ENCODE data around the gene NAA30.

DNA sequence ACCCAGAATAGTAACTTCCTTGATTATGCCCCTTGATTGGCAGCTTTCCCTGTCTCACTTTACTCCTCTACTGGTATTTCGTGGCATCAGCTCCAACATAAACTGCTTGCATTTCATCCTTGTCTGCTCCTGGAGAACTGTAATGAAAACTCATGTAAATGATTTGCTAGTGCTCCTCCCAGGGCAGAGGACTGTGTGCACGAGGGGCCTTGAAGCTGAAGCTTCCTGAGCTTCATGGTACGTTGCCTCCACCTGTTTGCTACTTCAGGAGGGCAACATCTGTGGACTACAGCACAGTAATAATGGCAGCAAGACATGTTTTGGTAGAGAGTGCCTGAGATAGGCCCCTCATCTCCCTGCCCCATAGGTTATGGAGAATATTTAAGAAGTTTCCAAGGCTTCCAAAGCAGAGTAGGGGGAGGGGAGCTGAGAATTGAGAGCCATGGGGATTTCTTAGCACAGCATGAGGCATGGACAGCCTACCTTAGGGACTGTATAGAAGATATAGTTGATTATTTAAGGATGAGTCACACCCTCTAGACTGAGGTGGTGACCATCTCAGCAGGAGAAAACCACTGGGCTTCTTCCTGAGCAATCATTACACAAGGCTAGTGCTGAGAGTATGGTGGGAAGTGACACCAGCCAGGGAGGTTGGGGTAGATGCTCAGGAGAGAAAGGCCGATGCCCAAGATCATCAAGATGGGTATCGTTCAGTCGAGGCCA is 73.8 kb downstream of the NAA30 start:
- TF ChIP-seq POLR2AphosphoS5 (IDR thresholded peaks at IDR 0.05; ENCODE audit: low read depth, low read length) (no peak), TCF7L2 (IDR thresholded peaks at IDR 0.05; ENCODE audit: low read depth, low read length) (no peak), SIN3A (IDR thresholded peaks at IDR 0.05; ENCODE audit: borderline replicate concordance, insufficient read depth, low read depth, low read length) (no peak)
- TF ChIP-seq, protein P1, sequence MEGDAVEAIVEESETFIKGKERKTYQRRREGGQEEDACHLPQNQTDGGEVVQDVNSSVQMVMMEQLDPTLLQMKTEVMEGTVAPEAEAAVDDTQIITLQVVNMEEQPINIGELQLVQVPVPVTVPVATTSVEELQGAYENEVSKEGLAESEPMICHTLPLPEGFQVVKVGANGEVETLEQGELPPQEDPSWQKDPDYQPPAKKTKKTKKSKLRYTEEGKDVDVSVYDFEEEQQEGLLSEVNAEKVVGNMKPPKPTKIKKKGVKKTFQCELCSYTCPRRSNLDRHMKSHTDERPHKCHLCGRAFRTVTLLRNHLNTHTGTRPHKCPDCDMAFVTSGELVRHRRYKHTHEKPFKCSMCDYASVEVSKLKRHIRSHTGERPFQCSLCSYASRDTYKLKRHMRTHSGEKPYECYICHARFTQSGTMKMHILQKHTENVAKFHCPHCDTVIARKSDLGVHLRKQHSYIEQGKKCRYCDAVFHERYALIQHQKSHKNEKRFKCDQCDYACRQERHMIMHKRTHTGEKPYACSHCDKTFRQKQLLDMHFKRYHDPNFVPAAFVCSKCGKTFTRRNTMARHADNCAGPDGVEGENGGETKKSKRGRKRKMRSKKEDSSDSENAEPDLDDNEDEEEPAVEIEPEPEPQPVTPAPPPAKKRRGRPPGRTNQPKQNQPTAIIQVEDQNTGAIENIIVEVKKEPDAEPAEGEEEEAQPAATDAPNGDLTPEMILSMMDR (IDR thresholded peaks at IDR 0.05), result no peak
- TF ChIP-seq, protein P2, sequence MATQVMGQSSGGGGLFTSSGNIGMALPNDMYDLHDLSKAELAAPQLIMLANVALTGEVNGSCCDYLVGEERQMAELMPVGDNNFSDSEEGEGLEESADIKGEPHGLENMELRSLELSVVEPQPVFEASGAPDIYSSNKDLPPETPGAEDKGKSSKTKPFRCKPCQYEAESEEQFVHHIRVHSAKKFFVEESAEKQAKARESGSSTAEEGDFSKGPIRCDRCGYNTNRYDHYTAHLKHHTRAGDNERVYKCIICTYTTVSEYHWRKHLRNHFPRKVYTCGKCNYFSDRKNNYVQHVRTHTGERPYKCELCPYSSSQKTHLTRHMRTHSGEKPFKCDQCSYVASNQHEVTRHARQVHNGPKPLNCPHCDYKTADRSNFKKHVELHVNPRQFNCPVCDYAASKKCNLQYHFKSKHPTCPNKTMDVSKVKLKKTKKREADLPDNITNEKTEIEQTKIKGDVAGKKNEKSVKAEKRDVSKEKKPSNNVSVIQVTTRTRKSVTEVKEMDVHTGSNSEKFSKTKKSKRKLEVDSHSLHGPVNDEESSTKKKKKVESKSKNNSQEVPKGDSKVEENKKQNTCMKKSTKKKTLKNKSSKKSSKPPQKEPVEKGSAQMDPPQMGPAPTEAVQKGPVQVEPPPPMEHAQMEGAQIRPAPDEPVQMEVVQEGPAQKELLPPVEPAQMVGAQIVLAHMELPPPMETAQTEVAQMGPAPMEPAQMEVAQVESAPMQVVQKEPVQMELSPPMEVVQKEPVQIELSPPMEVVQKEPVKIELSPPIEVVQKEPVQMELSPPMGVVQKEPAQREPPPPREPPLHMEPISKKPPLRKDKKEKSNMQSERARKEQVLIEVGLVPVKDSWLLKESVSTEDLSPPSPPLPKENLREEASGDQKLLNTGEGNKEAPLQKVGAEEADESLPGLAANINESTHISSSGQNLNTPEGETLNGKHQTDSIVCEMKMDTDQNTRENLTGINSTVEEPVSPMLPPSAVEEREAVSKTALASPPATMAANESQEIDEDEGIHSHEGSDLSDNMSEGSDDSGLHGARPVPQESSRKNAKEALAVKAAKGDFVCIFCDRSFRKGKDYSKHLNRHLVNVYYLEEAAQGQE (IDR thresholded peaks at IDR 0.05; ENCODE audit: insufficient read depth in 1 of 2, low read depth in 2 of 2, low read length in 1 of 2), result no peak

Data from Panc1 (cell line).